NCI-H2196 (cell line): ENCODE data around the gene HIVEP2.

Experiments
- DNase-seq: peaks from one replicate; lab custom pipeline; 2025; ENCODE audit not compliant: unreplicated experiment; lab: John Stamatoyannopoulos, UW

The HIVEP2 gene

GRCh38 chr6:142823256-142823902 is 121.6 kb downstream of the HIVEP2 start:
- no peak for DNase-seq

- DNase-seq = no peak
These were observed 122.1 kb downstream of the HIVEP2 start for GRCh38 chr6:142822842-142823241.

GRCh38 chr6:142822383-142822782 is 122.6 kb downstream of the HIVEP2 start:
- no peak for DNase-seq

- DNase-seq = peak; percentile 39
These were observed 123.1 kb downstream of the HIVEP2 start for GRCh38 chr6:142821860-142822259.

- no peak for DNase-seq
These were observed 123.7 kb downstream of the HIVEP2 start for GRCh38 chr6:142821164-142821716.

DNA sequence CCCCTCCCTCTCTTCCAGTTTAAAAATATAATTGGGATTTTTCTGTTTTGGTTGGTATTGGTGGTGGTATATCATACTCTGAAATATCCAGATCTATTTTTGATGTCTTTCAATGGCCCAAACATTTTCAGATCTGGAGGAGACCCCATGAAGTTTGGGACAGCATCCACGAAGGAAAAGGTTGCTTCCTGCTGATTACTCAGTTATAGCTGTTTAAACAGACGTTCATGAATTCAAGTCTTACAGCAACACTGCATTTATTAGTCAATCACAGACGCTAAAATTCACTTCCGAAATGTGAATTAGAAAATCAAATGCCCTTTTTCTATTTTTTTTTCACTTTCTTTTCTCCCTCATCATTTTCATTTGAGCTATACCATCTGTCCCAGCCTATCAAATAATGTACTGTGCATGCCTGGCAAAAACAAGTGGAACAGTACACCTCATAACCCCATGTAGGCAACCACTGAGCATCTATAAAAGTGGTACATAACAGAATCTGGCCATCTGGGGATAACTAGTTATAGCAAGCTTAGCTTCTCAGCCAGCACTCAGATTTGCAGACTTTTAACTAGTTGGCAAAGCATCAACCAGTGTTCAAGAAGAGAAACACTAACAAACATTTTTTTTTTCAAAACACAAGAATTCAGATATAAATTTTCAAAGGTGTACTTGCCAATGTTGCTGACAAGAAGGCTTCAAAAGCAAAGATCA is 124.5 kb downstream of the HIVEP2 start:
- no peak for DNase-seq

GRCh38 chr6:142819603-142820337 is 125.2 kb downstream of the HIVEP2 start:
- peak; percentile 46 for DNase-seq

DNA sequence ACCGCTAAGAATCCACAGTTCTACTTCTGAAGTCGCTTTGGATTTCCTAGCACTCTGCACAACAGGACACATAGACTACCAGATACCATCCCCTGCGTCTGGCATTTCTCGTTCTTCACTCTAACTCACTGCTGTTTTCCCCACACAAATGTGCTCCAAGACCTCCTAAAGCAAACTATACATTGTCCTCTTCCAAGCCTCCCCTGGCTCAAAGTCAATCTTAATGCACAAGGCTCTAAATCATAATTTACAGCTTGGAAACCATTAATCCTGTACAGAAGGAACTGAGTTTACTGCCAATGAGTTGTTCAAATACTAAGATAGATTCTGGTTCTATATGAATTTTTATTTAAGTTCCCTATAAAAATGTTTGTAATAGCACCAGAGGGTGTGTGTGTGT is 128.5 kb downstream of the HIVEP2 start:
- no peak for DNase-seq

GRCh38 chr6:142816031-142816430 is 128.9 kb downstream of the HIVEP2 start:
- no peak for DNase-seq

- no peak for DNase-seq
These were observed 133.1 kb downstream of the HIVEP2 start for GRCh38 chr6:142811923-142812322.

GRCh38 chr6:142810952-142811514 is 133.9 kb downstream of the HIVEP2 start:
- no peak for DNase-seq

DNA sequence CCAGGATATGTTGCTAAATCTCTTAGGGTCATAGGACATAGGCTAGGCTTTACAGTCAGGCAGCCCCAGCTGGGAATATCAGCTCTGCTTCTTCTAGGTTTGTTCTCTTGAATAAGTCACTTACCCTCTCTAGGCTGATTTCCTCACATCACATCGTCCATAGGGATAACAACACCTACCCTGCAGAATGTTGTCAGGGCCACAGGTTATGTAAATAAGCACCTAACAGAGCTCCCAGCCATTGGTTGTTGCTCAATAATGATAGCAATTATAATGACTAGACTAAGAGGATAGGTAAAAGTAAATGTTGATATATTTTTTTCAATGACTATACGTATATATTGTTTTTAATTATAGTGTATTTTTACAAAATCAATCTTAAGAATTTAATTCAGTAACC is 135.0 kb downstream of the HIVEP2 start:
- DNase-seq = no peak

- no peak for DNase-seq
These were observed 136.4 kb downstream of the HIVEP2 start for GRCh38 chr6:142808405-142809061.

DNA sequence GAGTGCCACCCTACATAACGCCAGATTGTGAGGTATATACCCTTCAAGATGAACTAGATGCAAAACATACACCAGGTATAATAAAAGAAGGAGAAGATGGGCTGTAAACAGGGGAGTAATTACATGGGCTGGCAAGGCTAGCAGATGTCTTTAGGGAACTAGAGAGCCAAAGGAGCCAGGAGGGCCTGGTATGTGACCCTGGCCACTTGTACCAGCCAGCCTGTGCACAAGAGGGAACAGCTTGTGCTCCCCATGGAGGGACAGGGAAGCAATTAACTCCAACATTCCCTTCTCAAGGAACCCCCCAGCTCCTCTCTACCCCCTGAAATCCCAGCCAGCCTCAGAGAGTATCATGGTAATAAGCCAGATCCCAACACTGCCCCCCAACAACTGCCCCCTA is 139.9 kb downstream of the HIVEP2 start:
- no peak for DNase-seq

DNA sequence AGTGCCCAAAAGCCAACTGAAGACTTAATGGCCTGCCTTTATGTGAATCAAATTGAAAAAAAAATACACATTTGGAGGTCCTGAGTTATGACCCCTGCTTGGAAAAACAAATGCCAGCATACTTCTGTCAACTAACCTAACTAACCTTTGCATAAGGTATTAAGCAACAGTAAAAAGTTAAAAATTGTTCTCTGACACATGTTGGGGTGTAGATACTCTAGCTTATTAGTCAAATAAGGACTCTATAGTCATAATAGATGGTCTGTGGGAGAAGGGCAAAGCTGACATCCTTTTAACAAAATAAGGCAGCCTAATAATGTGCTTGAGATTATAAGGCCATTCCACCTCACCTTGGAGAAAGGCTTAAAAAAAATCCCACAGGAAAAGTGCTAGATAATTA is 140.5 kb downstream of the HIVEP2 start:
- DNase-seq = no peak

GRCh38 chr6:142803495-142804058 is 141.4 kb downstream of the HIVEP2 start:
- DNase-seq = no peak

- DNase-seq = no peak
These were observed 141.9 kb downstream of the HIVEP2 start for GRCh38 chr6:142803032-142803431.

DNA sequence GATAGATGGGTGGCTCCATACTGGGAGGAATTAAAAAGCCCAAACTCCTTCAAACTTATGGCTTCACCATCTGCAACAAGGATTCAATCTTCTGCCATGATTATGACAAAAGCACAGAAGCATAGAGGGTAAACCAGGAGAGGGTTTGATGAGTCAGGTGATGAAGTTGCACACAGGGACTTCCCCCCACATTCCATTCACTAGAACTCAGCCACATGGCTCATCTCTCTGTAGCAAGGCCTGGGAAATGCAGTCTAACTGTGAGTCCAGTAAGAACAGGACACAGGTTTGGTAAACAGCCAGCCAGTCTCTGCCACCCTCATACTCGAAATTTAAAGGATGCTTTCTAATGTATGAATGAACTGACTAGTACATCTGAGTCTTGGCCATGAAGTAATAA is 142.9 kb downstream of the HIVEP2 start:
- no peak for DNase-seq

DNA sequence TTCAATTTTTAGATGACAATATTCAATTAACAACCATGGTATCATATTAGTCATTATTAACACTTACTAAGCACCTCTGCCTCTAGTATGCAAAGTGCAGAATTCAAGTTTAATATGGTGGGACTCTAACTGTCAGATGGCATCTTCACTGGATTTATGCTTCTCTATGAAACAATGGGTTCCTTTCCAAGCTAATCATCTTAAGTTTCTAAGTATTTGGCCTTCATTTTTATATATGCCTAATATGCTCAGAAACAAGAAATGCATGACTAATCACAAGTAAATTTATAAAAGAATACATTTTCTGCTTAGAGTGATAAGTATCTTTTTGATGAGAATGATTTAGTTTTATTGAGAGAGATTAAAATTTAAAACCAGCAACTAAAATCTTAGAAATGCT is 144.7 kb downstream of the HIVEP2 start:
- no peak for DNase-seq

- no peak for DNase-seq
These were observed 145.3 kb downstream of the HIVEP2 start for GRCh38 chr6:142799639-142800038.

GRCh38 chr6:142797159-142797558 is 147.8 kb downstream of the HIVEP2 start:
- no peak for DNase-seq
